ENCODE data around the gene ANKRD33B. TPM values are rescaled to one million over a fixed set of nuclear protein-coding genes. Genes with fewer than 3 reads are reported as not detected.
A peak's percentile ranks its signal among the peaks of the same experiment; 100 is the strongest.

ANKRD33B gene
- total RNA-seq, 1 experiment from 2014 or later: 6.9 TPM

DNA sequence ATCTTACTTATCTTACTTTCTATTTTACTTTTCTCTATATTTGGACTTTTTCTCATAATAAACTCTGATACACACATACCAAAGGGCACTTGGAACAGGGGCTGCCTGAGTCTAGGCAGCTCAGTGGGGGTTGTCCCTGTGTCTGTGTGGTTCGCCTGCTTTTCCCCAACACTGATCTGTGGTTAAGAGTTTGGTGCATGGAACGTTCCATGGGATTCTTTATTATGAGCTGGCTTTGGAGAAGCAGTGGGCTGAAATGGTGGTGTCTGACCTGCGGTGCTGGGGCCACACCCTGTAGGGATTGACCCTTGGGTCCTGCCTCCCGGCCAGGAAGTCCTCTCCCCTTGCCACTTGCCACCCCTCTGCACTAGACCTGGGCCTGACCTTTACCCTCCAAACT, 47.4 kb downstream of the ANKRD33B start:
- no peaks in the 10 kb centered on the region for H3K27me3 ChIP-seq (ENCODE audit: insufficient read depth, low read length)
- no peak overlapping the region for H3K23ac ChIP-seq (ENCODE audit: insufficient read length, low read depth, low read length)
- no peak for DNase-seq
- no peak for TF ChIP-seq CTCF (conservative IDR thresholded peaks at IDR 0.05)
- H3K79me1 ChIP-seq (ENCODE audit: insufficient read depth, low read depth, low read length, poor library complexity, severe bottlenecking): no peaks in the 10 kb centered on the region
- H3K9ac ChIP-seq (ENCODE audit: extremely low read depth, insufficient read length, low read length): no peak overlapping the region
- no peaks in the 10 kb centered on the region for H3K79me2 ChIP-seq (ENCODE audit: insufficient read depth, low read length)
- H2BK120ac ChIP-seq (ENCODE audit: low read depth, low read length, poor library complexity, severe bottlenecking): no peak overlapping the region
- no peak overlapping the region for H4K5ac ChIP-seq (ENCODE audit: insufficient read length, low read depth, low read length)
- peaks cover 15% of the 10 kb centered on the region; the same call in 1 of the 2 replicates for H3K4me1 ChIP-seq (ENCODE audit: insufficient read depth, low read length)
- no peak overlapping the region for H3K4me2 ChIP-seq (ENCODE audit: insufficient read depth, insufficient read length, low read length)
- peak overlapping the region in 2 of 3 experiments; percentile 52 to 70; a peak in 3 of 7 replicates for H3K27ac Mint-ChIP-seq
- H2AFZ ChIP-seq (ENCODE audit: low read length): no peak overlapping the region
- no peak overlapping the region for H3K4me3 Mint-ChIP-seq
- no peak overlapping the region for H3K18ac ChIP-seq (ENCODE audit: insufficient read length, low read depth, low read length)
- H2BK5ac ChIP-seq (ENCODE audit: insufficient read length, low read length): no peak overlapping the region
- no peaks in the 10 kb centered on the region for H3K9me3 ChIP-seq (ENCODE audit: control insufficient read depth, low read depth, low read length)
- H3K27ac ChIP-seq (ENCODE audit: insufficient read length, low read depth, low read length): no peak overlapping the region
- no peak overlapping the region for H3K4ac ChIP-seq (ENCODE audit: low read depth, low read length)
- H4K8ac ChIP-seq (replicated peaks; ENCODE audit: insufficient read length, low read depth, low read length): no peak overlapping the region
- no peak overlapping the region for H3K56ac ChIP-seq (ENCODE audit: insufficient read length, low read depth, low read length)
- no peaks in the 10 kb centered on the region for H4K20me1 ChIP-seq (ENCODE audit: control insufficient read depth, insufficient read depth, insufficient read length)
- H3K9me3 Mint-ChIP-seq: peaks cover 2 to 3% of the 10 kb centered on the region in 2 experiments; a peak in 3 of 5 replicates
- H2BK20ac ChIP-seq (ENCODE audit: low read depth, low read length, poor library complexity, severe bottlenecking): no peak overlapping the region
- peaks cover 31 to 41% of the 10 kb centered on the region in 2 experiments for H3K4me1 Mint-ChIP-seq
- H3K14ac ChIP-seq (ENCODE audit: insufficient read depth, low read length): no peak overlapping the region
- no peak overlapping the region for H4K91ac ChIP-seq (ENCODE audit: insufficient read length, low read depth, low read length)
- no peak overlapping the region for H2BK12ac ChIP-seq (ENCODE audit: insufficient read length, low read depth, low read length)
- H3T11ph ChIP-seq (ENCODE audit: low read length): no peak overlapping the region
- no peak overlapping the region for H2AK5ac ChIP-seq (ENCODE audit: insufficient read length, low read length)
- no peaks in the 10 kb centered on the region for H3K23me2 ChIP-seq (ENCODE audit: insufficient read length, low read depth, low read length, poor library complexity, severe bottlenecking)
- H3K36me3 Mint-ChIP-seq (ENCODE audit: insufficient read depth in 1 of 3, low read depth in 3 of 3): no peaks in the 10 kb centered on the region; a peak in 1 of 7 replicates
- H2BK15ac ChIP-seq (ENCODE audit: low read depth, low read length): no peak overlapping the region
- WGBS (ENCODE audit: extremely low coverage, insufficient read length, low lambda C conversion rate): no CpG with 5 or more reads among the region's 4 CpGs
- H3K27me3 Mint-ChIP-seq (ENCODE audit: low read depth): no peaks in the 10 kb centered on the region
